ENCODE measurements around the gene GPHN.
A peak's percentile ranks its signal among the peaks of the same experiment; 100 is the strongest.

Gene GPHN

DNA sequence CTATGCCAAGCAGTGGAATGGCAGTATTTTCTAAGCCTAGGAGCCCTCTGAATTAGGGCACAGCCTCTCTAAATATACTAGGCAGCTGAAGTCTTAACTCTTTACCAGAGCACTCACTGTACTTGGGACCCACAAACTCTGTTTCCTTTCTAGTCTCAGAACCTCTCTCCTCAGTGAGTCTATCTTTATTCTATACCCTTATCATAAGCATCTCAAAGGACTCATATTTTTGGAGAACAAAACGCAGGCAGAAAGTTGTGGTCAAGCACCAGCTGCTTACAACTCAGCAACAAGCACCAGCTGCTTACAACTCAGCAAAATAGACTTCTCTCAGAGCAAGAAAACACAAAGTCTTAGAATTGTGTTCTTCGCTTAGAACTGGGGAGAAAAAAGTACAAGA, 20.8 kb upstream of the GPHN start:
- TF ChIP-seq, protein P1, sequence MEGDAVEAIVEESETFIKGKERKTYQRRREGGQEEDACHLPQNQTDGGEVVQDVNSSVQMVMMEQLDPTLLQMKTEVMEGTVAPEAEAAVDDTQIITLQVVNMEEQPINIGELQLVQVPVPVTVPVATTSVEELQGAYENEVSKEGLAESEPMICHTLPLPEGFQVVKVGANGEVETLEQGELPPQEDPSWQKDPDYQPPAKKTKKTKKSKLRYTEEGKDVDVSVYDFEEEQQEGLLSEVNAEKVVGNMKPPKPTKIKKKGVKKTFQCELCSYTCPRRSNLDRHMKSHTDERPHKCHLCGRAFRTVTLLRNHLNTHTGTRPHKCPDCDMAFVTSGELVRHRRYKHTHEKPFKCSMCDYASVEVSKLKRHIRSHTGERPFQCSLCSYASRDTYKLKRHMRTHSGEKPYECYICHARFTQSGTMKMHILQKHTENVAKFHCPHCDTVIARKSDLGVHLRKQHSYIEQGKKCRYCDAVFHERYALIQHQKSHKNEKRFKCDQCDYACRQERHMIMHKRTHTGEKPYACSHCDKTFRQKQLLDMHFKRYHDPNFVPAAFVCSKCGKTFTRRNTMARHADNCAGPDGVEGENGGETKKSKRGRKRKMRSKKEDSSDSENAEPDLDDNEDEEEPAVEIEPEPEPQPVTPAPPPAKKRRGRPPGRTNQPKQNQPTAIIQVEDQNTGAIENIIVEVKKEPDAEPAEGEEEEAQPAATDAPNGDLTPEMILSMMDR (IDR thresholded peaks at IDR 0.05; ENCODE audit: low read length, missing control alignments), result no peak
- DNase-seq (ENCODE audit: low read depth), result no peak
- no peak overlapping the region for H3K4me3 ChIP-seq (replicated peaks; ENCODE audit: low read depth, low read length)

DNA sequence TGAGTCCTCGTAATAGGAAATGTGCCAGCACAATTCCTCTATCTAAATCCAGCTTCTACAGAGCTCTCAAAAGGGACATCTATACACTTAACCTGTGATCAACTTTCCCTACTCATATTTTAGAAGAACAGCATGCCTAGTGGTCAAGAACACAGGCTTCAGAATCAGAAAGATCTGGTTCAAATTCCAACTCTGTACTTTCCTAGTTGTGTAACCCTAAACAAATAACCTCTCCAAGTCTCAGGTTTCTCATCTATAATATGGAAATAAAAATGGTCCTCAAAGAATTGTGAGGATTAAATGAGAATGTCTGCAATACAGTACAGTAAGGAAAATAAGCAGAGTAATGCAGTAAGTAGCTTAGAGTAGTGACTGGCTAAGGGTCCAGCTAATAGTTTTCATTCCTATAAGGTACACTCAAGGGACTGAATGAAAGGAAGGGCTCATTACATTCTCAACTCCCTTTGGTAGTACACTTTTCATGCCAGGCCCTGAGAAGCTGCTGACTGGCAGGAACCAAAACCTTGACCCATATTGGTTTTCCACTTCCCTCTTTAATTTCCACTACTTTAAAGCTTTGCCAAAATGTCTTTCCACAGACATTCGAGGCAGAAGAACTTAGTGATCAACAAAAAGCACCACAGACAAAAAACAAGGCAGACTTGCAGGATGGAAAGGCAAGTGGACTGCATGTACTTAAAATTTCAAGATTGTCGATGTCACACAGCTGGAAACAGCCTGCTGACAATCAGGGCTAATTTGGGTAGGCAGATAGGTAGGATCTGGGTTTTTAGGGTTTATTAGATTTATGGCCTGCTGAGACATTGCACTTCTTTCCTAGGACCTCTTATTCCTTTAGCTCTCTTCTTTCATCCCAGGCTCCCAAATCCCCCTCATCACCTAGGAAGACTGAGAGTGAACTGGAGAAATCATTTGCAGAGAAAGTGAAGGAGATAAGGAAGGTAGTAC, 17.5 kb upstream of the GPHN start:
- TF ChIP-seq, protein P1 (IDR thresholded peaks at IDR 0.05; ENCODE audit: low read length, missing control alignments), result no peak

DNA sequence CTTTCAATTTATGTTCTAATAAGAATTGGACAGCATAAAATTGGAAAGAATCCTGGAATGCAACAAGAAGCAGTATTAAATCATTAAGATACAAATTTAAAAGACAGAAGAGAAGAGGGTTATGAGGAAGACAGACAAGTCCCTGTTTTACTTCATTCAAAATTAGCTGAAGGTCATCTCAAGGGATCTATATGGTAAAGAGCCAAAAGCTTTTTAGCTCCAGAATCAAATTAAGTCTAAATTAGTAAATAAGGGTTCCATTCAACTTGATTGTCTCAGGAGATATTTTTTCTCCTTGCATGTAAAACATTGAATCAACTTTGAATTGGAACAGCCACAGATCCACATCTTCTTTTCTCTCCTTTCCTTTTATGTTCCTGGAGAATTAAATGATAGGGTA, 14.2 kb upstream of the GPHN start:
- DNase-seq (ENCODE audit: low read depth), result no peak
- TF ChIP-seq, protein P1 (IDR thresholded peaks at IDR 0.05; ENCODE audit: low read length, missing control alignments), result no peak
- H3K4me3 ChIP-seq (replicated peaks; ENCODE audit: low read depth, low read length), result no peak overlapping the region

More for the DNA sequence above, 17.5 kb upstream of the GPHN start:
- no peak for DNase-seq (ENCODE audit: low read depth)
- no peak overlapping the region for H3K4me3 ChIP-seq (replicated peaks; ENCODE audit: low read depth, low read length)

DNA sequence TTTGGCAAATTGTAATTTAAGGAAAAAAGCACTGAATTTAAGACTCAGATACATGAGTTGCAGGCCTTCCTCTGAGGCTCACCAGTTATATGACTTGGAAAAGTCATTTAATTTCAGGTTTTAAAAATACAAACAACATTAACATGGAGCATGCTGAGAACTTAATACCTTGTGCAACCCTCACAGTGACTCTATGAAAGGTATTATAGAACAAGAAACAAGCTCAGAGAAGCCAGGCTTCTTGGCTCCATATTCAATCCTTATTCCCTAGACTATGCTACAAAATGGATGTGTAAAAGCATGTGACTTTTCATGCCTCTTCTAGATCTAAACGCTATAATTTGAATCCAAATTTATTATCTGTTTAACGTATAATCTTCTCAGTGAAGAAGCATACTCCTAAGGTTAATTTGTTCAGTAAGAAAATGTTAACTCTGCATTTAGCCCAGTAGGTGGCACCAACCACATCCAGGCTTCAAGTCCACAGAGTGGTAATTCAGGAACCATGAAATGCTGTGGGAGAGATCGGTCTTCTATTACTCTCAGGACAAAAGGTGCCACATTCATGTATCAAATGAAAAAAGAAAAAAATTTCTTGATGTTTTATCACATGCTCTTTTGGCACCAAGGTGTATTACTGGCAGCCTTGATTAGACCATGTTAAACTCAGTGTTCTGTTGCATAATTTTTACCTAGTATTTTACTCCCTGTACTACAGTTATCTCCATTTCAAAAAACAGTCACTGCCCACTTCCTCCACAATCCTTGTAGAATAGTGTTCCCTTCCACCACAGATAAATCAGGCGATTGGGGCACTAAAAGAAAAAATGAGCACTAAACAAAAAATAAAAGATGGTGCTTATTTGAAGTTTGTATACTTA, 12.5 kb upstream of the GPHN start:
- TF ChIP-seq, protein P1 (IDR thresholded peaks at IDR 0.05; ENCODE audit: low read length, missing control alignments), result peak; percentile 87
- DNase-seq (ENCODE audit: low read depth), result peak; percentile 85
- no peak overlapping the region for H3K4me3 ChIP-seq (replicated peaks; ENCODE audit: low read depth, low read length)

DNA sequence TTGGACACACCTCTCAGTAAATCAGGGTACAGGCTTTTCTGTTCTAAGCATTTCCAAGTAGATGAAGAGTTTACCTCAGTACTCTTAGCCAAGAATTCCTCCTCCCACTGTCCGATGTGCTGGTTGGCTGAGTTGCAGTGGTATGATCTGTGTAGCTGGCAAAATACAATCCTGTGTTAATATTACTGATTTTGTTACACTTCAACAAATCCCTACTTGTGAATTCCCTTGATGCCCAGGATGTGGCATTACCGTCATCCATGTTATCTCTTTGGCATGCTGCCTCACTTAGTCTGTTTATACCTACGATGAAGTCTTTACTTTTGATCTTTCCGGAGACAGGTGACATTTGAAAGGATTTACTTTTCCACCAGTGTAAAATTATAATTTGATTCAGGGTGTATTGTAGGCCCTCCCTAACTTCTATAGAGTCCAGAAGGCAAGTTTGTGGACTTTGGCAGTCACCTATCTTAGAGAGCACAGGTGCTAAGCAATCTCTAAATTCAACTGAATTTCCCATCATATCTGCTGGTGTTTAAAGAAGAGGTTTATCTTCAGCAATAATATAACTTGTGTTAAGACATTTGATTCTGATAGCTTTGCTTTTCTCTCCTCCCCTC, 11.6 kb upstream of the GPHN start:
- H3K4me3 ChIP-seq (replicated peaks; ENCODE audit: low read depth, low read length), result no peak overlapping the region
- TF ChIP-seq, protein P1 (IDR thresholded peaks at IDR 0.05; ENCODE audit: low read length, missing control alignments), result no peak
- DNase-seq (ENCODE audit: low read depth), result no peak

DNA sequence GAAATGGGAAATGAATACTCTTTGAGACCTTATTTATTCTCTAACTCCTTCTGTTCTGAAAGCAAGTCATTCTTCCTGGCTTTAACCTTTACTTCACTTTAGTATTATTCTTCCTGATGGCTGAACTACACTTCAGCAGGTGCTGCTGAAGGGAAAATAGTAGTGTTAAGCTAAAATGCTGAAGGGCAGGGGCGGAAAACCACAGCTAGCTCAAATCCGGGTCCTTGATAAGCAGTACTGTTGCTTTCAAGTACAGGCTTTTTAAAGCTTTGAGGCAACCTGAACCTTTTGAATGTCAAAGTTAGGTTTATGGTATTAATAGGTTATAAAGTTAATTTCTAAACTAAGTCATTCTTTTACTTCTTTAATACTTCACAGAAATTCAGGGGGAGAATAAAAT, 11.0 kb upstream of the GPHN start:
- H3K4me3 ChIP-seq (replicated peaks; ENCODE audit: low read depth, low read length), result no peak overlapping the region
- DNase-seq (ENCODE audit: low read depth), result no peak
- TF ChIP-seq, protein P1 (IDR thresholded peaks at IDR 0.05; ENCODE audit: low read length, missing control alignments), result no peak

All from fibroblast of pulmonary artery (primary cell).